H9 (cell line): ENCODE data around the gene YBEY. TPM values are rescaled to one million over a fixed set of nuclear protein-coding genes. Genes with fewer than 3 reads are reported as not detected.

Experiments used
- DNase-seq: peaks from one replicate; pipeline ENCODE4 v3.0.0-alpha.2; 2017
- H2AFZ ChIP-seq: one replicate; pipeline ENCODE4 v1.6.1; 2013; ENCODE audit warnings: mild to moderate bottlenecking, low read length, control low read depth, moderate library complexity
- H2AK5ac ChIP-seq: 2 replicates; pipeline ENCODE4 v1.6.1; 2013; ENCODE audit warnings: low read length, control low read depth, mixed read lengths; ENCODE audit not compliant: insufficient read length
- H2BK120ac ChIP-seq: one replicate; pipeline ENCODE4 v1.6.1; 2013; ENCODE audit warnings: low read depth, mild to moderate bottlenecking, low read length, control low read depth, inconsistent platforms; ENCODE audit not compliant: poor library complexity, severe bottlenecking
- H2BK12ac ChIP-seq: 2 replicates; pipeline ENCODE4 v1.6.1; 2013; ENCODE audit warnings: low read length, control low read depth, mixed read lengths, low read depth; ENCODE audit not compliant: insufficient read length
- H2BK15ac ChIP-seq: 2 replicates; pipeline ENCODE4 v1.6.1; 2013; ENCODE audit warnings: low read depth, low read length, control low read depth
- H2BK20ac ChIP-seq: one replicate; pipeline ENCODE4 v1.6.1; 2013; ENCODE audit warnings: low read depth, mild to moderate bottlenecking, low read length, control low read depth, inconsistent platforms; ENCODE audit not compliant: poor library complexity, severe bottlenecking
- H2BK5ac ChIP-seq: 2 replicates; pipeline ENCODE4 v1.6.1; 2013; ENCODE audit warnings: low read length, control low read depth, mixed read lengths; ENCODE audit not compliant: insufficient read length
- H3K14ac ChIP-seq: 2 replicates; pipeline ENCODE4 v1.6.1; 2013; ENCODE audit warnings: low read length, control low read depth; ENCODE audit not compliant: insufficient read depth
- H3K18ac ChIP-seq: 2 replicates; pipeline ENCODE4 v1.6.1; 2013; ENCODE audit warnings: low read depth, mild to moderate bottlenecking, mixed read lengths, low read length, control low read depth; ENCODE audit not compliant: insufficient read length
- H3K23ac ChIP-seq: 2 replicates; pipeline ENCODE4 v1.6.1; 2013; ENCODE audit warnings: low read length, control low read depth, mixed read lengths, low read depth; ENCODE audit not compliant: insufficient read length
- H3K23me2 ChIP-seq: 2 replicates; pipeline ENCODE4 v1.6.1; 2013; ENCODE audit warnings: low read depth, mild to moderate bottlenecking, mixed read lengths, low read length, control low read depth; ENCODE audit not compliant: insufficient read length, poor library complexity, severe bottlenecking
- H3K27ac ChIP-seq: 2 replicates; pipeline ENCODE4 v1.5.1; 2013; ENCODE audit warnings: low read length, control low read depth, mixed read lengths, low read depth; ENCODE audit not compliant: insufficient read length
- H3K27me3 ChIP-seq: 2 replicates; pipeline ENCODE4 v1.6.1; 2013; ENCODE audit warnings: low read length, control low read depth, inconsistent platforms; ENCODE audit not compliant: insufficient read depth
- H3K4ac ChIP-seq: 2 replicates; pipeline ENCODE4 v1.6.1; 2013; ENCODE audit warnings: low read depth, mild to moderate bottlenecking, control low read depth, inconsistent platforms, low read length, moderate library complexity
- H3K4me1 ChIP-seq: 2 replicates; pipeline ENCODE4 v1.6.1; 2013; ENCODE audit warnings: low read length, control low read depth, inconsistent platforms; ENCODE audit not compliant: insufficient read depth
- H3K4me2 ChIP-seq: 2 replicates; pipeline ENCODE4 v1.6.1; 2013; ENCODE audit warnings: low read length, control low read depth, mixed read lengths; ENCODE audit not compliant: insufficient read length, insufficient read depth
- H3K56ac ChIP-seq: 2 replicates; pipeline ENCODE4 v1.6.1; 2013; ENCODE audit warnings: low read depth, mild to moderate bottlenecking, mixed read lengths, low read length, control low read depth; ENCODE audit not compliant: insufficient read length
- H3K79me1 ChIP-seq: 2 replicates; pipeline ENCODE4 v1.6.1; 2013; ENCODE audit warnings: low read depth, mild to moderate bottlenecking, moderate library complexity, low read length, control low read depth, inconsistent platforms; ENCODE audit not compliant: insufficient read depth, poor library complexity, severe bottlenecking
- H3K79me2 ChIP-seq: 2 replicates; pipeline ENCODE4 v1.6.1; 2013; ENCODE audit warnings: low read length, control low read depth, inconsistent platforms; ENCODE audit not compliant: insufficient read depth
- H3K9ac ChIP-seq: 2 replicates; pipeline ENCODE4 v1.6.1; 2013; ENCODE audit warnings: low read length, control low read depth, mixed read lengths; ENCODE audit not compliant: insufficient read length; ENCODE audit errors: extremely low read depth
- H3K9me3 ChIP-seq: one replicate; pipeline ENCODE4 v1.6.1; 2013; ENCODE audit warnings: low read depth, low read length, inconsistent platforms; ENCODE audit not compliant: control insufficient read depth
- H3T11ph ChIP-seq: one replicate; pipeline ENCODE4 v1.6.1; 2013; ENCODE audit warnings: mild to moderate bottlenecking, low read length, control low read depth, inconsistent platforms
- H4K20me1 ChIP-seq: one replicate; pipeline ENCODE4 v1.6.1; 2013; ENCODE audit not compliant: control insufficient read depth, insufficient read length, insufficient read depth
- H4K5ac ChIP-seq: 2 replicates; pipeline ENCODE4 v1.6.1; 2013; ENCODE audit warnings: low read depth, mild to moderate bottlenecking, mixed read lengths, low read length, control low read depth; ENCODE audit not compliant: insufficient read length
- H4K8ac ChIP-seq: replicated peaks from 2 replicates; pipeline ENCODE4 v1.6.1; 2013; ENCODE audit warnings: low read length, control low read depth, mixed read lengths, low read depth; ENCODE audit not compliant: insufficient read length
- H4K91ac ChIP-seq: 2 replicates; pipeline ENCODE4 v1.6.1; 2013; ENCODE audit warnings: low read depth, mild to moderate bottlenecking, moderate library complexity, mixed read lengths, low read length, control low read depth; ENCODE audit not compliant: insufficient read length
- H3K27ac Mint-ChIP-seq, 3 experiments: 2 replicates in 2 of 3; 3 replicates in 1 of 3; pipeline ENCODE4 v1.8.0; 2020 to 2021; ENCODE audit warnings: mixed read lengths in 3 of 3, mild to moderate bottlenecking in 1 of 3, moderate library complexity in 1 of 3
- H3K27me3 Mint-ChIP-seq: 2 replicates; pipeline ENCODE4 v1.8.0; 2021; ENCODE audit warnings: low read depth, mild to moderate bottlenecking, moderate library complexity, mixed read lengths
- H3K36me3 Mint-ChIP-seq, 3 experiments: 2 replicates in 2 of 3; 3 replicates in 1 of 3; pipeline ENCODE4 v1.8.0; 2020 to 2021; ENCODE audit warnings: low read depth in 3 of 3, mixed read lengths in 3 of 3; ENCODE audit not compliant: insufficient read depth in 1 of 3
- H3K4me1 Mint-ChIP-seq, 2 experiments: 2 replicates each; pipeline ENCODE4 v1.8.0; 2020; ENCODE audit warnings: mixed read lengths in 2 of 2
- H3K4me3 Mint-ChIP-seq, 2 experiments: 2 replicates in 1 of 2; 3 replicates in 1 of 2; pipeline ENCODE4 v1.8.0; 2020 to 2021; ENCODE audit warnings: mild to moderate bottlenecking in 2 of 2, mixed read lengths in 2 of 2, moderate library complexity in 1 of 2
- H3K9me3 Mint-ChIP-seq, 2 experiments: 2 replicates in 1 of 2; 3 replicates in 1 of 2; pipeline ENCODE4 v1.8.0; 2020; ENCODE audit warnings: mild to moderate bottlenecking in 2 of 2, mixed read lengths in 2 of 2, moderate library complexity in 1 of 2
- CTCF ChIP-seq: fragments of 200-600 bp; sonication (generic); conservative IDR thresholded peaks from 3 replicates; pipeline ENCODE4 v1.8.0; 2021; ENCODE audit warnings: antibody characterized with exemption, mild to moderate bottlenecking
- WGBS: extraction: QIAGEN DNeasy Blood & Tissue Kit; methylation state at CpG from one replicate; pipeline ENCODE4 v1.1.7; 2013; ENCODE audit warnings: missing lambda C conversion rate, low lambda C conversion rate, mixed read lengths; ENCODE audit not compliant: insufficient read length; ENCODE audit errors: extremely low coverage; 5-methylcytosine and 5-hydroxymethylcytosine counted together
- total RNA-seq: library from RNA; stranded (reverse); gene quantifications from 2 replicates; pipeline ENCODE4 v1.2.1, GENCODE V29; 2021

YBEY gene
- total RNA-seq, 1 experiment from 2014 or later = 26.2 TPM

DNA sequence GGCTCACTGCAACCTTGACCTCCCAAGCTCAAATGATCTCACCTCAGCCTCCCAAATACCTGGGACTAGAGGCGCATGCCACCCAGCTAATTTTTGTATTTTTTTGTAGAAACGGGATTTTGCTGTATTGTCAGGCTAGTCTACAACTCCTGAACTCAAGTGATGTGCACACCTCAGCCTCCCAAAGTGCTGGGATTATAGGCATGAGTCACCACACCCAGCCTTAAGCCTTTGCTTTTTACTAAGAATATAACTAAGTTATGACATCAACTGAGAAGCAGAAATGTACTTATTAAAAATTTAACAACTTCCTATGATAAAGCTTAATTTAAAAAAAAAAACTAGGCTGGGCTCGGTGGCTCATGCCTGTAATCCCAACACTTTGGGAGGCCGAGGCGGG is 48.7 kb upstream of the YBEY start:
- H4K20me1 ChIP-seq = no peaks in the 10 kb centered on the region
- H2BK120ac ChIP-seq = no peak overlapping the region
- H3K23me2 ChIP-seq = no peaks in the 10 kb centered on the region
- no peak overlapping the region for H4K8ac ChIP-seq
- no peaks in the 10 kb centered on the region for H3K9me3 ChIP-seq
- no peak overlapping the region for H3K14ac ChIP-seq
- no peak overlapping the region for H3K18ac ChIP-seq
- no peaks in the 10 kb centered on the region for H3K27me3 Mint-ChIP-seq
- H4K5ac ChIP-seq = no peak overlapping the region
- no peak overlapping the region for H3K4ac ChIP-seq
- H3K4me3 Mint-ChIP-seq = no peak overlapping the region
- H3K4me1 ChIP-seq = no peaks in the 10 kb centered on the region
- H2BK15ac ChIP-seq = no peak overlapping the region
- H3T11ph ChIP-seq = no peak overlapping the region
- DNase-seq = no peak
- no peak for TF ChIP-seq CTCF
- H2AFZ ChIP-seq = no peak overlapping the region
- H2AK5ac ChIP-seq = no peak overlapping the region
- H2BK12ac ChIP-seq = no peak overlapping the region
- no peak overlapping the region for H3K27ac Mint-ChIP-seq
- H3K9ac ChIP-seq = no peak overlapping the region
- H2BK20ac ChIP-seq = no peak overlapping the region
- H3K4me2 ChIP-seq = no peak overlapping the region
- H3K9me3 Mint-ChIP-seq = peaks cover 5 to 14% of the 10 kb centered on the region in 2 experiments; a peak in 4 of 5 replicates
- H3K56ac ChIP-seq = no peak overlapping the region
- no peaks in the 10 kb centered on the region for H3K27me3 ChIP-seq
- H4K91ac ChIP-seq = no peak overlapping the region
- peaks cover 61 to 92% (median 83%) of the 10 kb centered on the region in 3 experiments for H3K36me3 Mint-ChIP-seq
- H2BK5ac ChIP-seq = no peak overlapping the region
- no peaks in the 10 kb centered on the region for H3K79me1 ChIP-seq
- no peak overlapping the region for H3K23ac ChIP-seq
- H3K79me2 ChIP-seq = no peaks in the 10 kb centered on the region
- no CpG with 5 or more reads among the region's 5 CpGs for whole genome bisulfite sequencing
- no peaks in the 10 kb centered on the region; a peak in 1 of 4 replicates for H3K4me1 Mint-ChIP-seq
- H3K27ac ChIP-seq = no peak overlapping the region
